22Rv1 (cell line): ENCODE results near the gene LRRD1.

Experiments used
- ZFX ChIP-seq: fragments of 450-650 bp; IDR thresholded peaks from 2 replicates; pipeline ENCODE4 v1.6.1; 2017; ENCODE audit warnings: antibody characterized with exemption, borderline replicate concordance
- TF ChIP-seq, protein P1 (sequence below): fragments of 450-650 bp; IDR thresholded peaks from 2 replicates; pipeline ENCODE4 v1.5.1; 2017; ENCODE audit warnings: mild to moderate bottlenecking

DNA sequence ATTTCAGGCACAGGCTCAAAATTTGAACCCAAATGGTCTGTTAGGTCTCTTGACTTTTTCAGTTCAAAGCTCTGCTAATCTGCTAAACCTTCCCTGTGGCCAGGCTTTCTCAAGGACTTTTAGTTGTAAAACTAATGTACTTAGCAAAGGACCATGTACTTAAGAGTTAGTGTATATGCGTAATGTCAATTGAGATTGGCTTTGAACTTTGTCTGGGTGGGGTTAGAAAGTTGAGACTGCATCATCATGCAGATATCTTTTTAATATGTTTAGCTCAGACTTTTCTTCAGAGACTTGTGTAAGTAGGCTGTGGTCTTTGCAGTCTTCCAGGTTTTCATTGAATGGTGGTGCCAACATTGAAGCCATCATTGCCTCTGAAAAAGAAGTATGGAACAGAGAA lies 78.4 kb downstream of the LRRD1 start:
- TF ChIP-seq, protein P1, sequence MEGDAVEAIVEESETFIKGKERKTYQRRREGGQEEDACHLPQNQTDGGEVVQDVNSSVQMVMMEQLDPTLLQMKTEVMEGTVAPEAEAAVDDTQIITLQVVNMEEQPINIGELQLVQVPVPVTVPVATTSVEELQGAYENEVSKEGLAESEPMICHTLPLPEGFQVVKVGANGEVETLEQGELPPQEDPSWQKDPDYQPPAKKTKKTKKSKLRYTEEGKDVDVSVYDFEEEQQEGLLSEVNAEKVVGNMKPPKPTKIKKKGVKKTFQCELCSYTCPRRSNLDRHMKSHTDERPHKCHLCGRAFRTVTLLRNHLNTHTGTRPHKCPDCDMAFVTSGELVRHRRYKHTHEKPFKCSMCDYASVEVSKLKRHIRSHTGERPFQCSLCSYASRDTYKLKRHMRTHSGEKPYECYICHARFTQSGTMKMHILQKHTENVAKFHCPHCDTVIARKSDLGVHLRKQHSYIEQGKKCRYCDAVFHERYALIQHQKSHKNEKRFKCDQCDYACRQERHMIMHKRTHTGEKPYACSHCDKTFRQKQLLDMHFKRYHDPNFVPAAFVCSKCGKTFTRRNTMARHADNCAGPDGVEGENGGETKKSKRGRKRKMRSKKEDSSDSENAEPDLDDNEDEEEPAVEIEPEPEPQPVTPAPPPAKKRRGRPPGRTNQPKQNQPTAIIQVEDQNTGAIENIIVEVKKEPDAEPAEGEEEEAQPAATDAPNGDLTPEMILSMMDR = no peak
- no peak for TF ChIP-seq ZFX
